WTC11 (cell line): ENCODE measurements around the gene NKD1. TPM values are rescaled to one million over a fixed set of nuclear protein-coding genes. Genes with fewer than 3 reads are reported as not detected.

Experiments used
- ATAC-seq: fragments of 200-7000 bp; cut with Tn5 transposase; 2 replicates; pipeline ENCODE4 v1.10.0; 2021; ENCODE audit warnings: mild to moderate bottlenecking, moderate library complexity
- CTCF ChIA-PET: fragments of 300-600 bp; sonication (Branson Sonifier 250); formaldehyde crosslinking; loops from one replicate; lab custom pipeline; 2021; ENCODE audit warnings: antibody characterized with exemption; lab: Charles Lee
- POLR2A ChIA-PET: fragments of 350-600 bp; sonication (Branson Sonifier 250); formaldehyde crosslinking; loops from one replicate; lab custom pipeline; 2021; ENCODE audit warnings: antibody characterized with exemption; lab: Charles Lee
- DNase-seq: peaks from one replicate; pipeline ENCODE4 v3.0.0; 2021; ENCODE audit warnings: low spot score
- H3K27ac Mint-ChIP-seq: 2 replicates; pipeline ENCODE4 v1.8.0; 2021; ENCODE audit warnings: mixed read lengths
- H3K27me3 Mint-ChIP-seq: 2 replicates; pipeline ENCODE4 v1.8.0; 2021; ENCODE audit warnings: low read depth, mild to moderate bottlenecking, moderate library complexity, mixed read lengths
- H3K36me3 Mint-ChIP-seq: 2 replicates; pipeline ENCODE4 v1.8.0; 2021; ENCODE audit warnings: mixed read lengths
- H3K4me1 Mint-ChIP-seq: 2 replicates; pipeline ENCODE4 v1.8.0; 2022; ENCODE audit warnings: mixed read lengths
- H3K4me3 Mint-ChIP-seq: 2 replicates; pipeline ENCODE4 v1.8.0; 2021; ENCODE audit warnings: mild to moderate bottlenecking, moderate library complexity, mixed read lengths
- H3K9me3 Mint-ChIP-seq: 2 replicates; pipeline ENCODE4 v1.8.0; 2021; ENCODE audit warnings: mixed read lengths
- ATF1 ChIP-seq: sonication (generic); formaldehyde crosslinking; IDR thresholded peaks from 2 replicates; pipeline ENCODE4 v1.8.1; 2023; ENCODE audit warnings: mild to moderate bottlenecking, moderate library complexity, missing genetic modification reagents
- E2F1 ChIP-seq: sonication (generic); formaldehyde crosslinking; IDR thresholded peaks from 2 replicates; pipeline ENCODE4 v1.8.0; 2022; ENCODE audit warnings: mild to moderate bottlenecking, missing genetic modification reagents
- ESRRA ChIP-seq: sonication (generic); formaldehyde crosslinking; IDR thresholded peaks from 2 replicates; pipeline ENCODE4 v1.8.1; 2022; ENCODE audit warnings: mild to moderate bottlenecking, missing genetic modification reagents, borderline replicate concordance
- FOXK1 ChIP-seq: sonication (generic); formaldehyde crosslinking; IDR thresholded peaks from 2 replicates; pipeline ENCODE4 v1.8.0; 2022; ENCODE audit warnings: mild to moderate bottlenecking, moderate library complexity, missing genetic modification reagents
- GABPB1 ChIP-seq: sonication (generic); formaldehyde crosslinking; IDR thresholded peaks from 2 replicates; pipeline ENCODE4 v1.8.1; 2023; ENCODE audit warnings: mild to moderate bottlenecking, missing genetic modification reagents
- HMGXB4 ChIP-seq: sonication (generic); formaldehyde crosslinking; IDR thresholded peaks from 2 replicates; pipeline ENCODE4 v1.8.1; 2023; ENCODE audit warnings: mild to moderate bottlenecking, moderate library complexity, missing genetic modification reagents
- JAZF1 ChIP-seq: fragments of 250-450 bp; sonication (Bioruptor Pico); IDR thresholded peaks from 2 replicates; pipeline ENCODE4 v1.9.0; 2021; ENCODE audit warnings: moderate library complexity, mild to moderate bottlenecking, inconsistent platforms
- MAX ChIP-seq: sonication (generic); formaldehyde crosslinking; IDR thresholded peaks from 2 replicates; pipeline ENCODE4 v1.8.0; 2022; ENCODE audit warnings: mild to moderate bottlenecking, missing genetic modification reagents
- MLX ChIP-seq: sonication (generic); formaldehyde crosslinking; IDR thresholded peaks from 2 replicates; pipeline ENCODE4 v1.8.1; 2023; ENCODE audit warnings: mild to moderate bottlenecking, missing genetic modification reagents, moderate library complexity
- NFATC4 ChIP-seq: fragments of 250-450 bp; sonication (Bioruptor Pico); IDR thresholded peaks from 2 replicates; pipeline ENCODE4 v1.9.0; 2021; ENCODE audit warnings: mild to moderate bottlenecking
- RELA ChIP-seq: sonication (generic); formaldehyde crosslinking; IDR thresholded peaks from 2 replicates; pipeline ENCODE4 v1.8.1; 2022; ENCODE audit warnings: missing genetic modification reagents, mild to moderate bottlenecking, borderline replicate concordance
- SOX15 ChIP-seq: fragments of 250-450 bp; sonication (Bioruptor Pico); IDR thresholded peaks from 2 replicates; pipeline ENCODE4 v1.9.0; 2021; ENCODE audit warnings: mild to moderate bottlenecking
- SP1 ChIP-seq: sonication (generic); formaldehyde crosslinking; conservative IDR thresholded peaks from 2 replicates; pipeline ENCODE4 v1.8.1; 2022; ENCODE audit warnings: missing genetic modification reagents
- STAT6 ChIP-seq: sonication (generic); formaldehyde crosslinking; conservative IDR thresholded peaks from 2 replicates; pipeline ENCODE4 v1.8.1; 2023; ENCODE audit warnings: mild to moderate bottlenecking, low read depth, missing genetic modification reagents, moderate library complexity
- TCF7 ChIP-seq: sonication (generic); formaldehyde crosslinking; IDR thresholded peaks from 2 replicates; pipeline ENCODE4 v1.8.0; 2022; ENCODE audit warnings: mild to moderate bottlenecking, low read depth, missing genetic modification reagents, moderate library complexity
- TP53 ChIP-seq: sonication (generic); formaldehyde crosslinking; IDR thresholded peaks from 2 replicates; pipeline ENCODE4 v1.8.1; 2023; ENCODE audit warnings: mild to moderate bottlenecking, missing genetic modification reagents
- USF1 ChIP-seq: sonication (generic); formaldehyde crosslinking; IDR thresholded peaks from 2 replicates; pipeline ENCODE4 v1.8.0; 2022; ENCODE audit warnings: mild to moderate bottlenecking, missing genetic modification reagents
- ZBTB21 ChIP-seq: sonication (generic); formaldehyde crosslinking; IDR thresholded peaks from 2 replicates; pipeline ENCODE4 v1.8.1; 2023; ENCODE audit warnings: mild to moderate bottlenecking, missing genetic modification reagents, borderline replicate concordance
- ZNF219 ChIP-seq: sonication (generic); formaldehyde crosslinking; IDR thresholded peaks from 2 replicates; pipeline ENCODE4 v1.8.0; 2023; ENCODE audit warnings: missing genetic modification reagents, mild to moderate bottlenecking, borderline replicate concordance
- ZNF263 ChIP-seq: sonication (generic); formaldehyde crosslinking; IDR thresholded peaks from 2 replicates; pipeline ENCODE4 v1.8.1; 2022; ENCODE audit warnings: low read depth, mild to moderate bottlenecking, moderate library complexity, missing genetic modification reagents
- ZNF396 ChIP-seq: fragments of 250-450 bp; sonication (Bioruptor Pico); IDR thresholded peaks from 2 replicates; pipeline ENCODE4 v1.8.0; 2021; ENCODE audit warnings: mild to moderate bottlenecking, moderate library complexity, borderline replicate concordance
- ZNF512 ChIP-seq: sonication (generic); formaldehyde crosslinking; IDR thresholded peaks from 2 replicates; pipeline ENCODE4 v1.8.1; 2022; ENCODE audit warnings: missing genetic modification reagents, borderline replicate concordance
- total RNA-seq: library from RNA; stranded (reverse); gene quantifications from 3 replicates; pipeline ENCODE4 v1.2.3, GENCODE V29; 2021

The NKD1 gene
- total RNA-seq, 1 experiment from 2014 or later: 6.0 TPM

- ATAC-seq (no peak), DNase-seq (no peak)
- Mint-ChIP-seq H3K9me3 (no peaks in the 10 kb centered on the region), H3K4me1 (no peaks in the 10 kb centered on the region), H3K27me3 (no peaks in the 10 kb centered on the region), H3K4me3 (no peak overlapping the region), H3K27ac (no peak overlapping the region), H3K36me3 (no peaks in the 10 kb centered on the region)
- POLR2A ChIA-PET: no interaction called here
- TF ChIP-seq ZNF219 (CRISPR knock-in tag) (no peak), E2F1 (CRISPR knock-in tag) (no peak), ZNF512 (CRISPR knock-in tag) (no peak), SOX15 (no peak), ZNF263 (CRISPR knock-in tag) (no peak), NFATC4 (CRISPR knock-in tag) (no peak), ZBTB21 (no peak), MLX (CRISPR knock-in tag) (no peak), ZNF396 (CRISPR knock-in tag) (no peak), FOXK1 (CRISPR knock-in tag) (no peak)
- TF ChIP-seq, all 79 proteins: peak for 0
- CTCF ChIA-PET: interaction anchor here (1.4 to 3.9 kb wide), 5 partner anchors 10 to 90 kb away, joined by 3 to 21 read pairs (median 11); partner anchors contain the start of gene NKD1
Measured at GRCh38 chr16:50637716-50638602, 89.8 kb downstream of the NKD1 start.

GRCh38 chr16:50638816-50639670, 90.8 kb downstream of the NKD1 start:
- DNase-seq: no peak
- Mint-ChIP-seq H3K27me3 (no peaks in the 10 kb centered on the region), H3K4me1 (no peaks in the 10 kb centered on the region), H3K27ac (no peak overlapping the region), H3K9me3 (no peaks in the 10 kb centered on the region), H3K36me3 (no peaks in the 10 kb centered on the region), H3K4me3 (no peak overlapping the region)
- ChIA-PET CTCF (interaction anchor here (1.1 to 1.3 kb wide), 2 partner anchors 45 to 167 kb away, joined by 3 to 4 read pairs; no protein-coding TSS in a partner anchor), POLR2A (no interaction called here)
- no peak for ATAC-seq
- no peak for TF ChIP-seq TP53 (CRISPR knock-in tag)
- no peak for TF ChIP-seq HMGXB4
- TF ChIP-seq GABPB1 (CRISPR knock-in tag): no peak
- no peak for TF ChIP-seq ATF1 (CRISPR knock-in tag)
- TF ChIP-seq ESRRA (CRISPR knock-in tag): no peak
- no peak for TF ChIP-seq ZNF219 (CRISPR knock-in tag)
- no peak for TF ChIP-seq ZBTB21
- TF ChIP-seq SP1: no peak
- no peak for TF ChIP-seq USF1 (CRISPR knock-in tag)
- TF ChIP-seq JAZF1 (CRISPR knock-in tag): no peak
- no peak for TF ChIP-seq RELA (CRISPR knock-in tag)
- no peak for TF ChIP-seq STAT6 (CRISPR knock-in tag)
- no peak for TF ChIP-seq MAX (CRISPR knock-in tag)
- no peak for TF ChIP-seq TCF7 (CRISPR knock-in tag)
